HepG2 (cell line): ENCODE results near the gene TRIO.

Source experiments
- CEBPB ChIP-seq: IDR thresholded peaks from 2 replicates; pipeline ENCODE4 v1.6.1; 2011; ENCODE audit warnings: low read depth, low read length, improper control_type of control experiment, borderline replicate concordance
- CREB3 ChIP-seq: sonication (generic); formaldehyde crosslinking; IDR thresholded peaks from 2 replicates; pipeline ENCODE4 v1.5.0; 2020; ENCODE audit warnings: missing genetic modification reagents
- CTCF ChIP-seq: sonication (generic); formaldehyde crosslinking; IDR thresholded peaks from 2 replicates; pipeline ENCODE4 v1.5.0; 2020; ENCODE audit warnings: mild to moderate bottlenecking, missing genetic modification reagents, moderate library complexity
- FOXM1 ChIP-seq: sonication (generic); formaldehyde crosslinking; IDR thresholded peaks from 2 replicates; pipeline ENCODE4 v1.5.0; 2020; ENCODE audit warnings: missing genetic modification reagents
- KLF16 ChIP-seq, 2 experiments: sonication (generic) in 1 of 2; formaldehyde crosslinking in 1 of 2; IDR thresholded peaks; 2 replicates each; pipeline versions ENCODE4 v1.6.1 to v1.8.0; 2016 to 2023; ENCODE audit warnings: missing genetic modification reagents in 2 of 2, missing compliant biosample characterization in 1 of 2
- ZNF333 ChIP-seq: sonication (generic); formaldehyde crosslinking; IDR thresholded peaks from 2 replicates; pipeline ENCODE4 v1.4.0; 2020; ENCODE audit warnings: mild to moderate bottlenecking, missing genetic modification reagents, borderline replicate concordance
- ZNF749 ChIP-seq: sonication (generic); formaldehyde crosslinking; IDR thresholded peaks from 2 replicates; pipeline ENCODE4 v1.8.0; 2022; ENCODE audit warnings: mild to moderate bottlenecking, missing genetic modification reagents, moderate library complexity, borderline replicate concordance

DNA sequence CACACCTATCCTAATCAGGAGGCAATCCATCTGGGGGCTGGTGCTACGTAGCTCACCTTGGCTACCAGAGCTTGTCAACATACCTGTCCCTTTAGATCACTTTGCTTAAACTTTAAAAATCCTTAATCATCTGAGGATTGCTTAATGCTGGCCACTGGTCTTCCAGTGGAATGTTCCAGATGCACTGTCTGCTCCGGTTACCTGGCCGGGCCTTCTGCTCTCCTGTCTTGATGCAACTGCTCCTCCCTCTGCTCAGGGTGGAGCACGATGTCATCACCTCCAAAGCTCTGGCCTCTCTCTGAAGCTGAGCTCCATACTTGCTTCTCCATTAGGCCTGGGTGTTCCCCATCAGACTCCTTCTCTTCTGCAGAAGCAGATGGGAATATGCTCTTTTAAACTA lies 331.9 kb downstream of the TRIO start:
- TF ChIP-seq ZNF749 (CRISPR knock-in tag) (no peak), ZNF333 (CRISPR knock-in tag) (no peak), KLF16 (CRISPR knock-in tag; IDR thresholded peaks at IDR 0.05) (no peak), CEBPB (no peak), FOXM1 (CRISPR knock-in tag) (no peak), CREB3 (CRISPR knock-in tag) (no peak), CTCF (CRISPR knock-in tag) (no peak)
